ENCODE data around the gene SLC25A12.

DNA sequence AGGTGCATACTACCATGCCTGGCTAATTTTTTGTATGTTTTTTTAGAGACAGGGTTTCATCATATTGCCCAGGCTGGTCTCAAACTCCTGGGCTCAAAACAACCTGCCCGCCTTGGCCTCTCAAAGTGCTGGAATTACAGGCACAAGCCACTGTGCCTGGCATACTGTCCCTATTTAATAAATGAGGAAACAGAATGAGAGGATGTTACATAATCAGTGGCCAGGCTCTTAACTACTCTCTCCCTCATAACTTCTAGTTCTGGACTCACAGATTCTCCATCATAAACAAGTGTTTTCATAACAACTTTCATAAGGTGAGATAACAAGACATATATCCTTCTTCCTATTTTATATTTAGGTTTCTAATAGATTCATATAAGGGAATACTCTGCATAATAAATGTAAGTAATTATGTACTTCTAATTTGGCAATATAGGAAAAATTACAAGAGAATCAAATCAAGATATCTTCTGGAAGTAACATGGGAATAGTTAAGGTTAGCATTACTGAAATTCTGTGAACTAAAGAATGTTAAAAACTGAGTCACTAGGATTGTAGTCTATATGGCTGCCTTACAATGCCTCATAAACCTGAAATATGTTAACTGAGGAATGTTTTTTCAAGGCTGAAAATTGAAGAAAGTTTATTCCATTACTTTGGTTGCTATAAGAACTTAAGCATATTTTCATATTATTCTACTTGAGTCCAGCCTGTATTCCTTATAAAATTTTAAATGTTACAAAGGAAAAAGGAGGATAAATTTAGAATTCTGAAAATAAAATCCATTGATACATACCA, 71.3 kb downstream of the SLC25A12 start:
- TF ChIP-seq FOXP2 (optimal IDR thresholded peaks at IDR 0.05; ENCODE audit: borderline replicate concordance, extremely low read depth, extremely low read length, insufficient read depth) (no peak), POLR2AphosphoS5 (IDR thresholded peaks at IDR 0.05; ENCODE audit: low read depth, low read length) (no peak), TAF1 (IDR thresholded peaks at IDR 0.05; ENCODE audit: borderline replicate concordance, insufficient read depth, low read length) (no peak)
- TF ChIP-seq, protein P1, sequence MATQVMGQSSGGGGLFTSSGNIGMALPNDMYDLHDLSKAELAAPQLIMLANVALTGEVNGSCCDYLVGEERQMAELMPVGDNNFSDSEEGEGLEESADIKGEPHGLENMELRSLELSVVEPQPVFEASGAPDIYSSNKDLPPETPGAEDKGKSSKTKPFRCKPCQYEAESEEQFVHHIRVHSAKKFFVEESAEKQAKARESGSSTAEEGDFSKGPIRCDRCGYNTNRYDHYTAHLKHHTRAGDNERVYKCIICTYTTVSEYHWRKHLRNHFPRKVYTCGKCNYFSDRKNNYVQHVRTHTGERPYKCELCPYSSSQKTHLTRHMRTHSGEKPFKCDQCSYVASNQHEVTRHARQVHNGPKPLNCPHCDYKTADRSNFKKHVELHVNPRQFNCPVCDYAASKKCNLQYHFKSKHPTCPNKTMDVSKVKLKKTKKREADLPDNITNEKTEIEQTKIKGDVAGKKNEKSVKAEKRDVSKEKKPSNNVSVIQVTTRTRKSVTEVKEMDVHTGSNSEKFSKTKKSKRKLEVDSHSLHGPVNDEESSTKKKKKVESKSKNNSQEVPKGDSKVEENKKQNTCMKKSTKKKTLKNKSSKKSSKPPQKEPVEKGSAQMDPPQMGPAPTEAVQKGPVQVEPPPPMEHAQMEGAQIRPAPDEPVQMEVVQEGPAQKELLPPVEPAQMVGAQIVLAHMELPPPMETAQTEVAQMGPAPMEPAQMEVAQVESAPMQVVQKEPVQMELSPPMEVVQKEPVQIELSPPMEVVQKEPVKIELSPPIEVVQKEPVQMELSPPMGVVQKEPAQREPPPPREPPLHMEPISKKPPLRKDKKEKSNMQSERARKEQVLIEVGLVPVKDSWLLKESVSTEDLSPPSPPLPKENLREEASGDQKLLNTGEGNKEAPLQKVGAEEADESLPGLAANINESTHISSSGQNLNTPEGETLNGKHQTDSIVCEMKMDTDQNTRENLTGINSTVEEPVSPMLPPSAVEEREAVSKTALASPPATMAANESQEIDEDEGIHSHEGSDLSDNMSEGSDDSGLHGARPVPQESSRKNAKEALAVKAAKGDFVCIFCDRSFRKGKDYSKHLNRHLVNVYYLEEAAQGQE (IDR thresholded peaks at IDR 0.05; ENCODE audit: insufficient read depth in 1 of 2, low read depth in 2 of 2, low read length in 2 of 2): no peak

All from PFSK-1 (cell line).